CD4-positive, CD25-positive, alpha-beta regulatory T cell (primary cell): ENCODE measurements around the gene SLC25A2. TPM values are rescaled to one million over a fixed set of nuclear protein-coding genes. Genes with fewer than 3 reads are reported as not detected.
"Not testable (repeated sequence)": the region's sequence is repeated elsewhere in the genome, so short reads cannot be mapped to it uniquely, and the experiment has no call there.

Experiments
- ATAC-seq, 2 donors: fragments of 150-1000 bp; cut with Tn5 transposase; one replicate each; pipeline ENCODE4 v1.10.0; 2021; ENCODE audit warnings: low read depth in 2 of 2, moderate number of reproducible peaks in 2 of 2, moderate library complexity in 1 of 2
- DNase-seq, 3 donors: peaks; one replicate each; pipeline versions ENCODE4 v3.0.0 to v3.0.0-alpha.2; 2012 to 2022; ENCODE audit warnings: mixed read lengths in 1 of 3
- H3K27ac ChIP-seq: one replicate; pipeline ENCODE4 v1.7.0; 2013; ENCODE audit warnings: mild to moderate bottlenecking, low read length; ENCODE audit not compliant: insufficient read depth, poor library complexity, severe bottlenecking
- H3K27me3 ChIP-seq: one replicate; pipeline ENCODE4 v1.7.0; 2013; ENCODE audit warnings: low read length; ENCODE audit not compliant: control insufficient read depth, insufficient read depth
- H3K36me3 ChIP-seq: one replicate; pipeline ENCODE4 v1.7.0; 2013; ENCODE audit warnings: mild to moderate bottlenecking, low read length, moderate library complexity; ENCODE audit not compliant: control insufficient read depth, insufficient read depth
- H3K4me1 ChIP-seq: 2 replicates; pipeline ENCODE4 v1.7.0; 2013; ENCODE audit warnings: mild to moderate bottlenecking, low read length; ENCODE audit not compliant: insufficient read depth, control insufficient read depth, poor library complexity, severe bottlenecking
- H3K4me3 ChIP-seq: one replicate; pipeline ENCODE4 v1.7.0; 2013; ENCODE audit warnings: low read depth, mild to moderate bottlenecking, low read length, moderate library complexity
- H3K9me3 ChIP-seq, 2 experiments: 1 replicate in 1 of 2; 2 replicates in 1 of 2; pipeline ENCODE4 v1.7.0; 2013; ENCODE audit warnings: low read length in 2 of 2, mild to moderate bottlenecking in 1 of 2, moderate library complexity in 1 of 2; ENCODE audit not compliant: control insufficient read depth in 2 of 2
- H3K27ac Mint-ChIP-seq, 3 donors: one replicate each; pipeline ENCODE4 v1.8.0; 2020 to 2022; ENCODE audit warnings: mild to moderate bottlenecking in 3 of 3, mixed read lengths in 3 of 3, moderate library complexity in 2 of 3
- H3K27me3 Mint-ChIP-seq: one replicate; pipeline ENCODE4 v1.8.0; 2022; ENCODE audit warnings: mild to moderate bottlenecking, mixed read lengths
- H3K36me3 Mint-ChIP-seq: one replicate; pipeline ENCODE4 v1.8.0; 2020; ENCODE audit warnings: mixed read lengths
- H3K4me1 Mint-ChIP-seq, 4 donors: one replicate each; pipeline ENCODE4 v1.8.0; 2020 to 2022; ENCODE audit warnings: mixed read lengths in 4 of 4, mild to moderate bottlenecking in 1 of 4
- H3K4me3 Mint-ChIP-seq, 4 donors: one replicate each; pipeline ENCODE4 v1.8.0; 2020 to 2022; ENCODE audit warnings: mild to moderate bottlenecking in 4 of 4, mixed read lengths in 4 of 4, moderate library complexity in 3 of 4
- H3K9me3 Mint-ChIP-seq, 7 donors: one replicate each; pipeline ENCODE4 v1.8.0; 2020 to 2022; ENCODE audit warnings: mixed read lengths in 7 of 7, mild to moderate bottlenecking in 3 of 7, moderate library complexity in 2 of 7
- polyA plus RNA-seq, 4 donors: library from polyadenylated mRNA; unstranded; fragments of 300-500 nt; fragmentation: Illumina TruSeq; gene quantifications; one replicate each; pipeline ENCODE4 v1.2.3, GENCODE V29; 2021
- total RNA-seq: library from RNA; stranded (reverse); gene quantifications from one replicate; pipeline ENCODE4 v1.2.3, GENCODE V29; 2022

SLC25A2 gene
- total and polyA plus RNA-seq, 5 donors from 2014 or later, result 0.12 to 0.74 TPM; not detected in 3

DNA sequence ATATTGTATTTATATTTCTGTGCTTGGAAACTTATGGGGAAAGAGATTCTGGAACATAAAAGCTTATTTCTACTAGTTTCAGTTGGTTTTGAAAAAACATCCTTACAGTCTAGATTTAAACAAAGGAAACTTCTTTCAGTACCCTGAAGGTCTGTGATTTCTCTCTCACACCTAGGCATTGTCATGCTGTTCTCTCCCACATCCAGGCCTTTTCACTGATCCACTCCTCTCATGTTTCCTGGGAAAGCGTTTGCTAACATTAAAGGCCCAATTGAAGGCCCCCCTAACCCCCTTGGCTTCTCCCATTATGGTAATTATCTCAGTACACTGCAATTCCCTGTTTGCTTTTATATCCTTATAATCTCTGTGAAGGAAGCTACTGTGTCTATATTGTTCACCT lies 38.9 kb upstream of the SLC25A2 start:
- peaks cover 36 to 49% of the 10 kb centered on the region in 2 experiments for H3K9me3 ChIP-seq
- H3K4me1 Mint-ChIP-seq, result no peaks in the 10 kb centered on the region

DNA sequence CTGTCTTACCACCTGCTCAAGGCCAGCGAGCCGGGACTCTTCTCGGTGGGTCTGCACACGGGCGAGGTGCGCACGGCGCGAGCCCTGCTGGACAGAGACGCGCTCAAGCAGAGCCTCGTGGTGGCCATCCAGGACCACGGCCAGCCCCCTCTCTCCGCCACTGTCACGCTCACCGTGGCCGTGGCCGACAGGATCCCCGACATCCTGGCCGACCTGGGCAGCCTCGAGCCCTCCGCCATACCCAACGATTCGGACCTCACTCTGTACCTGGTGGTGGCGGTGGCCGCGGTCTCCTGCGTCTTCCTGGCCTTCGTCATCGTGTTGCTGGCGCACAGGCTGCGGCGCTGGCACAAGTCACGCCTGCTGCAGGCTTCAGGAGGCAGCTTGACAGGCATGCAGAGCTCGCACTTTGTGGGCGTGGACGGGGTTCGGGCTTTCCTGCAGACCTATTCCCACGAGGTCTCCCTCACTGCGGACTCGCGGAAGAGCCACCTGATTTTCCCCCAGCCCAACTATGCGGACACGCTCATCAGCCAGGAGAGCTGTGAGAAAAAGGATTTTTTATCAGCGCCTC lies 37.0 kb upstream of the SLC25A2 start:
- H3K4me3 ChIP-seq, H3K4me3 Mint-ChIP-seq, H3K4me1 ChIP-seq, H3K36me3 ChIP-seq, ATAC-seq, H3K4me1 Mint-ChIP-seq, H3K27ac ChIP-seq, H3K36me3 Mint-ChIP-seq, DNase-seq, H3K27ac Mint-ChIP-seq: not testable (repeated sequence)
- peaks cover 18% of the 10 kb centered on the region for H3K27me3 ChIP-seq
- H3K9me3 ChIP-seq, result peaks cover 52 to 53% of the 10 kb centered on the region in 2 experiments
- Mint-ChIP-seq H3K27me3 (peaks cover 57% of the 10 kb centered on the region), H3K9me3 (peaks cover 9 to 74% (median 27%) of the 10 kb centered on the region in 7 donors)

More for the DNA sequence above, 38.9 kb upstream of the SLC25A2 start:
- Mint-ChIP-seq H3K4me3 (no peak overlapping the region), H3K9me3 (peaks cover 7 to 61% (median 22%) of the 10 kb centered on the region in 7 donors), H3K36me3 (peaks cover 6% of the 10 kb centered on the region), H3K27me3 (peaks cover 54% of the 10 kb centered on the region), H3K27ac (no peak overlapping the region)
- DNase-seq, result no peak
- Histone ChIP-seq H3K4me3 (no peak overlapping the region), H3K27ac (no peak overlapping the region), H3K36me3 (no peaks in the 10 kb centered on the region), H3K4me1 (no peaks in the 10 kb centered on the region), H3K27me3 (peaks cover 9% of the 10 kb centered on the region)
- no peak for ATAC-seq

DNA sequence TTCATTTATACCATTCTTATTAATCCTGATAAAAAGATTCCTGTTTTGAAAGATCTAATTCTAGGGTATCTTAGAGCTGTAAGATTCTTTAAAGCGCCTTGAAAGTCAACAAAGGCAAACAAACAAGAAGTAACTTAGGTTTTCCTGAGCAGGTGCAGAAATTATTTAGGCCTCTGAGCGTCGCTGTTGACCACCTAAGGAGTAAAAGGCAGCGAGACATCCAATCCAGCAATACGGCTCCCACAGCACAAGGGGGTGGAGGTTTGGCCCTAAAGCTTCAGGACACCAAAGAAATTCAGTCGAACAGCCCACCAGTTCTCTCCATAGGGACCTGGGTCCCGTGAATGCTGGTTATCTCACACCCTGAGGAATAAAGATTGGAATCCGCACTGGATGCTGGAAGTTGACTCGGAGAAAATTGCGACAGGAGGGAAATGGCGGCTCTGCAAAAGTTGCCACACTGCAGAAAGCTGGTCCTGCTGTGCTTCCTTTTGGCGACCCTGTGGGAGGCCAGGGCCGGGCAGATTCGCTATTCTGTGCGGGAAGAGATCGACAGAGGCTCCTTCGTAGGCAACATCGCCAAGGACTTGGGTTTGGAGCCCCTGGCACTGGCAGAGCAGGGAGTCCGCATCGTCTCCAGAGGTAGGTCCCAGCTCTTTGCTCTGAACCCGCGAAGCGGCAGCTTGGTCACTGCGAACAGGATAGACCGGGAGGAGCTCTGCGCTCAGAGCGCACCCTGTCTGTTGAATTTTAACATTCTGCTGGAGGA lies 34.9 kb upstream of the SLC25A2 start, which contains the start of gene PCDHGA2:
TSS of gene PCDHGA2 (plus strand) at position 223 of the 769 bp plus-strand sequence.
- peaks cover 3% of the 10 kb centered on the region for H3K36me3 Mint-ChIP-seq
- H3K9me3 Mint-ChIP-seq, result peaks cover 7 to 72% (median 33%) of the 10 kb centered on the region in 7 donors
- H3K4me3 Mint-ChIP-seq, result peak within 1 kb of the TSS in 1 of 4 donors; percentile 11
- ATAC-seq, result no peak
- H3K27ac ChIP-seq, result no peak within 1 kb of the TSS
- no peaks in the 10 kb centered on the region for H3K36me3 ChIP-seq
- peaks cover 21% of the 10 kb centered on the region for H3K27me3 ChIP-seq
- DNase-seq, result no peak
- H3K4me3 ChIP-seq, result no peak within 1 kb of the TSS
- peaks cover 50 to 63% of the 10 kb centered on the region in 2 experiments for H3K9me3 ChIP-seq
- H3K4me1 ChIP-seq, result no peaks in the 10 kb centered on the region
- H3K27me3 Mint-ChIP-seq, result peaks cover 64% of the 10 kb centered on the region
- no peak within 1 kb of the TSS for H3K27ac Mint-ChIP-seq
- H3K4me1 Mint-ChIP-seq, result no peaks in the 10 kb centered on the region

DNA sequence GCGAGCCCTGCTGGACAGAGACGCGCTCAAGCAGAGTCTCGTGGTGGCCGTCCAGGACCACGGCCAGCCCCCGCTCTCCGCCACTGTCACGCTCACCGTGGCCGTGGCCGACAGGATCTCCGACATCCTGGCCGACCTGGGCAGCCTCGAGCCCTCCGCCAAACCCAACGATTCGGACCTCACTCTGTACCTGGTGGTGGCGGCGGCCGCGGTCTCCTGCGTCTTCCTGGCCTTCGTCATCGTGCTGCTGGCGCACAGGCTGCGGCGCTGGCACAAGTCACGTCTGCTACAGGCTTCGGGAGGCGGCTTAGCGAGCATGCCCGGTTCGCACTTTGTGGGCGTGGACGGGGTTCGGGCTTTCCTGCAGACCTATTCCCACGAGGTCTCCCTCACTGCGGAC lies 28.7 kb upstream of the SLC25A2 start:
- peaks cover 4 to 76% (median 23%) of the 10 kb centered on the region in 7 donors for H3K9me3 Mint-ChIP-seq
- not testable (repeated sequence) for ATAC-seq, H3K27ac ChIP-seq, H3K4me1 ChIP-seq, H3K36me3 ChIP-seq, H3K27ac Mint-ChIP-seq, H3K4me3 ChIP-seq, H3K36me3 Mint-ChIP-seq, DNase-seq, H3K4me3 Mint-ChIP-seq, H3K4me1 Mint-ChIP-seq
- H3K27me3 ChIP-seq, result peaks cover 17% of the 10 kb centered on the region
- H3K27me3 Mint-ChIP-seq, result peaks cover 60% of the 10 kb centered on the region
- peaks cover 57 to 59% of the 10 kb centered on the region in 2 experiments for H3K9me3 ChIP-seq

DNA sequence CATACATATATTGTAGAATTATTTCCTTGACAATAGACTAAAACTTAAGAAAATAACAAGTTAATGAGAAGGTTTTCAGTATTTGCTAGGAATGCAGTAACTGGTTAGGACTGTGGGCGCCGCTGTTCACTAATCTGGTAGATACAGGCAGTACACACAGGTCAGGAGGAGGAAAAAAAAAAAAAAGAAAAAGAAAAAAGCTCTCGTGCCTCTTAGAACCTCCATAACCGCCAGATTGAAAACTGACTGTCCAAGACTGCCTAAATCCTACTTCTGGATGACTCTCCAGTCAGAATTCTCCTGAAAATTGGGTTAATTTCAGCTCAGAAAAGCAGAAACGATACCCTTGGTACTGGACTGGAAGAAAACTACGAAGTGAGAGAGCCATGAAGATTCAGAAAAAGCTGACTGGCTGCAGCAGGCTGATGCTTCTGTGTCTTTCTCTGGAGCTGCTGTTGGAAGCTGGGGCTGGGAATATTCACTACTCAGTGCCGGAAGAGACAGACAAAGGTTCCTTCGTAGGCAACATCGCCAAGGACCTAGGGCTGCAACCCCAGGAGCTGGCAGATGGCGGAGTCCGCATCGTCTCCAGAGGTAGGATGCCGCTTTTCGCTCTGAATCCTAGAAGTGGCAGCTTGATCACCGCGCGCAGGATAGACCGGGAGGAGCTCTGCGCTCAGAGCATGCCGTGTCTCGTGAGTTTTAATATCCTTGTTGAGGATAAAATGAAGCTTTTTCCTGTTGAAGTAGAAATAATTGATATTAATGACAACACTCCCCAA lies 26.6 kb upstream of the SLC25A2 start, which contains the start of gene PCDHGA1:
TSS of gene PCDHGA1 (plus strand) at position 216 of the 782 bp plus-strand sequence.
- Histone ChIP-seq H3K27ac (no peak within 1 kb of the TSS), H3K36me3 (no peaks in the 10 kb centered on the region), H3K4me1 (no peaks in the 10 kb centered on the region), H3K27me3 (peaks cover 15% of the 10 kb centered on the region), H3K9me3 (peaks cover 45 to 57% of the 10 kb centered on the region in 2 experiments), H3K4me3 (no peak within 1 kb of the TSS)
- peaks cover 5% of the 10 kb centered on the region for H3K36me3 Mint-ChIP-seq
- DNase-seq, result peak in 1 of 3 donors; percentile 32
- H3K27me3 Mint-ChIP-seq, result peaks cover 55% of the 10 kb centered on the region
- peaks cover 0 to 11% (median 7%) of the 10 kb centered on the region in 4 donors for H3K4me1 Mint-ChIP-seq
- no peak for ATAC-seq
- no peak within 1 kb of the TSS for H3K27ac Mint-ChIP-seq
- peaks cover 0 to 70% (median 19%) of the 10 kb centered on the region in 7 donors for H3K9me3 Mint-ChIP-seq
- H3K4me3 Mint-ChIP-seq, result no peak within 1 kb of the TSS

DNA sequence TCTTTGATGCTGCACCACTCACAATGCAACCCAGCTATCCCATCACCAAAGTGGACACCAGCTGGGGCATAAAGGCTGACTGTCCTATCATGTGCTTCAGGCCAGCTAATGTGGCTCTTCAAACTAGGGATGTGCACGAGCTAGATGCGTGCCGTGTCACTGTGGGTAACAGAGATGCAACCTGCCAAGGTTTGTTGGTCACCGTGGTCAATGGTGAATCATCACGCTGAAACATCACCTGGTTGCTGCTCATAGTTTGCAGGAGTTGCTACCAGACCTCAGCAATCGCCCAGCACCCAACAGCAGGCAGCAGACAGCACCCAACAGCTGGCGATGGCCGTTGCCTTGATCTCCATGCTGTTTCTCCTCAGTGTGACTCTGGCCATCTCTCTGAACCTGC lies 24.4 kb upstream of the SLC25A2 start:
- H3K9me3 Mint-ChIP-seq, result peaks cover 0 to 62% (median 7%) of the 10 kb centered on the region in 7 donors
- ATAC-seq (no peak), DNase-seq (no peak)
- Histone ChIP-seq H3K27ac (no peak overlapping the region), H3K27me3 (peaks cover 12% of the 10 kb centered on the region), H3K9me3 (peaks cover 31 to 39% of the 10 kb centered on the region in 2 experiments), H3K36me3 (no peaks in the 10 kb centered on the region), H3K4me3 (no peak overlapping the region), H3K4me1 (no peaks in the 10 kb centered on the region)
- H3K27ac Mint-ChIP-seq, result no peak overlapping the region
- peaks cover 5% of the 10 kb centered on the region for H3K36me3 Mint-ChIP-seq
- peaks cover 38% of the 10 kb centered on the region for H3K27me3 Mint-ChIP-seq
- H3K4me1 Mint-ChIP-seq, result peaks cover 0 to 11% (median 7%) of the 10 kb centered on the region in 4 donors
- no peak overlapping the region for H3K4me3 Mint-ChIP-seq

DNA sequence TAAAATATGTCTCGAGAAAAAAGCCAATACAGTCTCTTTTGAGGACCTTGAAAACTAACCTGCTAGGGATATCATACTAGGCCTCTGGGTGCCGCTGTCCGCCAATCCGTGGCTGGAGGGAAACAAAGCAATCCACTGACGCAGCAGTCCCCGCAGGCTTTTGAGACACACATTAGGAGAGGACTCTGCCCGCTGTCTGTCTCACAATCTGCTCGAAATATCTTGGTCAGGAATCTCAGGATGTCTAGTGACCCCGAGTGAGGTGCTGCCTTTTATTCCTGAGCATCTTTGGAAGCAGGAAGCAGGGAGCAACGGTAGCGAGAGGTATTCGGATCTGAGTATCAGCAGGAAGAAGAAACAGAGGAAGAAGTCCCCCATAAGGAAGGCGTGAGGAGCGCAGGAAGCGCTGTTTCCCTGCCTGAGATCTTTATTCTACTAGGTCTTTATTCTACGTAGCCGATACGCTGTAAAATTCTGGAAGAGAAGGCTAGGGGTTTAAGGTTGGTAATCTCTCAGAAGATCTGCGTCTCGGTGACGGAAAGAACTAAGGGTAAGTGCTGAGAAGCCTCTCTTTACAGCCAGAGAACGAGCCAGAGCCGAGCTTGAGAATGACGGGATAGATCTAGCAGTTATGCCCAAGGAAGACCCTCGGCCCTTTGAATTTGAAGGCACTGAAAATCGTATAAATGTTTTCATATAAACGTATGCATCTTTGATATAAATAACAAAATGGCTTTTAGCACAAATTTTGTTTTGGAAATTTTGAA lies 22.4 kb upstream of the SLC25A2 start:
- H3K9me3 ChIP-seq, result peaks cover 38 to 39% of the 10 kb centered on the region in 2 experiments
- H3K4me1 ChIP-seq, result peaks cover under 1% of the 10 kb centered on the region
- no peaks in the 10 kb centered on the region for H3K36me3 ChIP-seq
- peak overlapping the region; percentile 80 to 94 (median 92) for H3K4me3 Mint-ChIP-seq
- peak overlapping the region; percentile 82 for H3K4me3 ChIP-seq
- peaks cover 3% of the 10 kb centered on the region for H3K36me3 Mint-ChIP-seq
- H3K27me3 Mint-ChIP-seq, result peaks cover 29% of the 10 kb centered on the region
- H3K27ac ChIP-seq, result peak overlapping the region; percentile 45
- H3K27ac Mint-ChIP-seq, result peak overlapping the region; percentile 80 to 94 (median 92)
- ATAC-seq, result peak; percentile 88
- peaks cover 0 to 64% (median 14%) of the 10 kb centered on the region in 7 donors for H3K9me3 Mint-ChIP-seq
- DNase-seq, result peak; percentile 51 to 69 (median 67)
- H3K4me1 Mint-ChIP-seq, result peaks cover 4 to 15% (median 7%) of the 10 kb centered on the region in 4 donors
- H3K27me3 ChIP-seq, result peaks cover 9% of the 10 kb centered on the region
